OCI-LY1 (cell line): ENCODE measurements around the gene AGR3.
A peak's percentile ranks its signal among the peaks of the same experiment; 100 is the strongest.

Experiments
- H2AFZ ChIP-seq: fragments of 200-600 bp; sonication (generic), shearing (Covaris generic); 2 replicates; pipeline ENCODE4 v1.6.0; 2014; ENCODE audit warnings: antibody characterized with exemption, mild to moderate bottlenecking, low read length
- H3F3A ChIP-seq: fragments of 200-600 bp; sonication (generic), shearing (Covaris generic); 2 replicates; pipeline ENCODE4 v1.6.0; 2014; ENCODE audit warnings: mild to moderate bottlenecking, antibody characterized with exemption, low read length, moderate library complexity; ENCODE audit not compliant: insufficient read depth
- H3K27ac ChIP-seq: fragments of 200-600 bp; sonication (generic); 2 replicates; pipeline ENCODE4 v1.5.1; 2014; ENCODE audit warnings: low read length, mixed run types, mild to moderate bottlenecking, low read depth; ENCODE audit not compliant: poor library complexity, severe bottlenecking
- H3K27me3 ChIP-seq: fragments of 200-600 bp; sonication (generic); 2 replicates; pipeline ENCODE4 v1.6.0; 2014; ENCODE audit warnings: antibody characterized with exemption, mild to moderate bottlenecking, low read length, moderate library complexity; ENCODE audit not compliant: insufficient read depth
- H3K36me3 ChIP-seq: fragments of 200-600 bp; sonication (generic); 2 replicates; pipeline ENCODE4 v1.6.1; 2014; ENCODE audit warnings: mild to moderate bottlenecking, antibody characterized with exemption, low read length, moderate library complexity, mixed read lengths; ENCODE audit not compliant: insufficient read depth
- H3K4me1 ChIP-seq: fragments of 200-600 bp; sonication (generic); 2 replicates; pipeline ENCODE4 v1.5.1; 2014; ENCODE audit warnings: mild to moderate bottlenecking, low read length, moderate library complexity; ENCODE audit not compliant: insufficient read depth, severe bottlenecking
- H3K4me2 ChIP-seq: fragments of 200-600 bp; sonication (generic), shearing (Covaris generic); 2 replicates; pipeline ENCODE4 v1.6.1; 2014; ENCODE audit warnings: low read length
- H3K4me3 ChIP-seq: fragments of 200-600 bp; sonication (generic); 2 replicates; pipeline ENCODE4 v1.5.1; 2014; ENCODE audit warnings: low read length, low read depth, mild to moderate bottlenecking, mixed read lengths; ENCODE audit not compliant: poor library complexity, severe bottlenecking
- H3K79me2 ChIP-seq: fragments of 200-600 bp; shearing (Covaris generic); 2 replicates; pipeline ENCODE4 v1.6.1; 2016; ENCODE audit warnings: mixed run types, low read length, mixed read lengths; ENCODE audit not compliant: insufficient read depth
- H3K9ac ChIP-seq: fragments of 200-600 bp; sonication (generic), shearing (Covaris generic); 2 replicates; pipeline ENCODE4 v1.6.1; 2014; ENCODE audit warnings: mild to moderate bottlenecking, low read length, mixed read lengths
- H3K9me2 ChIP-seq: fragments of 200-600 bp; sonication (generic), shearing (Covaris generic); 2 replicates; pipeline ENCODE4 v1.6.1; 2014; ENCODE audit warnings: low read depth, mild to moderate bottlenecking, low read length, mixed read lengths
- H3K9me3 ChIP-seq: fragments of 200-600 bp; shearing (Covaris generic); 2 replicates; pipeline ENCODE4 v1.6.1; 2014; ENCODE audit warnings: low read length, mixed read lengths
- H4K20me1 ChIP-seq: fragments of 200-600 bp; sonication (generic), shearing (Covaris generic); 2 replicates; pipeline ENCODE4 v1.6.0; 2016; ENCODE audit warnings: mild to moderate bottlenecking, low read length; ENCODE audit not compliant: insufficient read depth
- CTCF ChIP-seq: fragments of 200-600 bp; sonication (generic), shearing (Covaris generic); IDR thresholded peaks from 2 replicates; pipeline ENCODE4 v1.5.1; 2017; ENCODE audit warnings: mild to moderate bottlenecking, antibody characterized with exemption, low read length, moderate library complexity, mixed read lengths
- EZH2 ChIP-seq: fragments of 200-600 bp; sonication (generic), shearing (Covaris generic); IDR thresholded peaks from 2 replicates; pipeline ENCODE4 v1.8.0; 2017; ENCODE audit warnings: borderline replicate concordance, mixed run types, mild to moderate bottlenecking, antibody characterized with exemption, low read length, moderate library complexity, mixed read lengths

The AGR3 gene

GRCh38 chr7:16840094-16840493, 41.7 kb downstream of the AGR3 start:
- no peaks in the 10 kb centered on the region for H3F3A ChIP-seq
- H3K27ac ChIP-seq, result peak overlapping the region; percentile 84
- H2AFZ ChIP-seq, result no peak overlapping the region
- H3K79me2 ChIP-seq, result no peaks in the 10 kb centered on the region
- no peaks in the 10 kb centered on the region for H3K27me3 ChIP-seq
- peaks cover 49% of the 10 kb centered on the region for H3K4me1 ChIP-seq
- no peaks in the 10 kb centered on the region for H3K9me3 ChIP-seq
- no peaks in the 10 kb centered on the region for H3K36me3 ChIP-seq
- no peaks in the 10 kb centered on the region for H3K9me2 ChIP-seq
- no peak overlapping the region for H3K9ac ChIP-seq
- no peak overlapping the region for H3K4me3 ChIP-seq
- H3K4me2 ChIP-seq, result no peak overlapping the region
- TF ChIP-seq EZH2, result no peak
- TF ChIP-seq CTCF, result no peak
- H4K20me1 ChIP-seq, result no peaks in the 10 kb centered on the region

GRCh38 chr7:16839646-16840045, 42.1 kb downstream of the AGR3 start:
- Histone ChIP-seq H3K27me3 (no peaks in the 10 kb centered on the region), H3K27ac (peak overlapping the region; percentile 84), H3K9ac (peak overlapping the region; percentile 1; the same call in 1 of the 2 replicates), H3K4me2 (peak overlapping the region; percentile 23; the same call in 1 of the 2 replicates), H2AFZ (no peak overlapping the region), H3K9me3 (no peaks in the 10 kb centered on the region), H3F3A (no peaks in the 10 kb centered on the region), H4K20me1 (no peaks in the 10 kb centered on the region), H3K4me3 (peak overlapping the region; percentile 1), H3K9me2 (no peaks in the 10 kb centered on the region), H3K4me1 (peaks cover 49% of the 10 kb centered on the region), H3K36me3 (no peaks in the 10 kb centered on the region), H3K79me2 (no peaks in the 10 kb centered on the region)
- TF ChIP-seq EZH2 (no peak), CTCF (no peak)

GRCh38 chr7:16838891-16839290, 42.9 kb downstream of the AGR3 start:
- Histone ChIP-seq H3K79me2 (no peaks in the 10 kb centered on the region), H3K27ac (peak overlapping the region; percentile 84), H3K9me2 (no peaks in the 10 kb centered on the region), H3K27me3 (no peaks in the 10 kb centered on the region), H4K20me1 (no peaks in the 10 kb centered on the region), H3K9me3 (no peaks in the 10 kb centered on the region), H3F3A (no peaks in the 10 kb centered on the region), H3K4me1 (peaks cover 57% of the 10 kb centered on the region), H3K4me3 (peak overlapping the region; percentile 1), H3K36me3 (no peaks in the 10 kb centered on the region), H3K9ac (peak overlapping the region; percentile 1; the same call in 1 of the 2 replicates), H3K4me2 (peak overlapping the region; percentile 23; the same call in 1 of the 2 replicates), H2AFZ (no peak overlapping the region)
- TF ChIP-seq CTCF (no peak), EZH2 (no peak)
